Testis (tissue), 2 donors: ENCODE data around the gene TRIM71.

Experiments used
- POLR2A ChIP-seq: fragments of 450-650 bp; IDR thresholded peaks from one replicate; pipeline ENCODE4 v1.6.1; 2017; ENCODE audit warnings: antibody characterized with exemption, mild to moderate bottlenecking, moderate library complexity
- TF ChIP-seq, protein P1 (sequence below), 3 experiments: fragments of 450-650 bp in 2 of 3; fragments of 200-600 bp in 1 of 3; sonication (generic) in 1 of 3; IDR thresholded peaks; one replicate each; pipeline ENCODE4 v1.5.1; 2016 to 2019; ENCODE audit warnings: antibody characterized with exemption in 3 of 3, mild to moderate bottlenecking in 2 of 3, moderate library complexity in 1 of 3

GRCh38 chr3:32839714-32840085 lies 21.9 kb downstream of the TRIM71 start:
- no peak for TF ChIP-seq POLR2A
- TF ChIP-seq, protein P1, sequence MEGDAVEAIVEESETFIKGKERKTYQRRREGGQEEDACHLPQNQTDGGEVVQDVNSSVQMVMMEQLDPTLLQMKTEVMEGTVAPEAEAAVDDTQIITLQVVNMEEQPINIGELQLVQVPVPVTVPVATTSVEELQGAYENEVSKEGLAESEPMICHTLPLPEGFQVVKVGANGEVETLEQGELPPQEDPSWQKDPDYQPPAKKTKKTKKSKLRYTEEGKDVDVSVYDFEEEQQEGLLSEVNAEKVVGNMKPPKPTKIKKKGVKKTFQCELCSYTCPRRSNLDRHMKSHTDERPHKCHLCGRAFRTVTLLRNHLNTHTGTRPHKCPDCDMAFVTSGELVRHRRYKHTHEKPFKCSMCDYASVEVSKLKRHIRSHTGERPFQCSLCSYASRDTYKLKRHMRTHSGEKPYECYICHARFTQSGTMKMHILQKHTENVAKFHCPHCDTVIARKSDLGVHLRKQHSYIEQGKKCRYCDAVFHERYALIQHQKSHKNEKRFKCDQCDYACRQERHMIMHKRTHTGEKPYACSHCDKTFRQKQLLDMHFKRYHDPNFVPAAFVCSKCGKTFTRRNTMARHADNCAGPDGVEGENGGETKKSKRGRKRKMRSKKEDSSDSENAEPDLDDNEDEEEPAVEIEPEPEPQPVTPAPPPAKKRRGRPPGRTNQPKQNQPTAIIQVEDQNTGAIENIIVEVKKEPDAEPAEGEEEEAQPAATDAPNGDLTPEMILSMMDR (IDR thresholded peaks at IDR 0.05), result no peak
